HEK293 (cell line): ENCODE data around the gene UQCC2.
A peak's percentile ranks its signal among the peaks of the same experiment; 100 is the strongest.

Experiments
- CTCF ChIA-PET: fragments of 350-600 bp; formaldehyde crosslinking; extraction: SDS; loops from one replicate; lab custom pipeline; 2021; ENCODE audit warnings: antibody characterized with exemption; lab: Yijun Ruan, JAX
- POLR2A ChIA-PET: fragments of 300-600 bp; formaldehyde crosslinking; extraction: SDS; loops from one replicate; lab custom pipeline; 2020; ENCODE audit warnings: antibody characterized with exemption, inconsistent platforms; lab: Yijun Ruan, JAX
- H3K27ac ChIP-seq: fragments of 200-500 bp; sonication (Bioruptor generic); 2 replicates; pipeline ENCODE4 v1.5.1; 2014; ENCODE audit warnings: low read depth, low read length, control low read depth, inconsistent platforms; ENCODE audit errors: extremely low read depth
- H3K36me3 ChIP-seq, 2 experiments: fragments of 200-500 bp in 1 of 2; sonication (Bioruptor generic) in 1 of 2; 1 replicate in 1 of 2; 2 replicates in 1 of 2; pipeline ENCODE4 v1.5.1; 2014 to 2017; ENCODE audit warnings: inconsistent platforms in 2 of 2, low read length in 2 of 2; ENCODE audit not compliant: control insufficient read depth in 2 of 2, insufficient read depth in 1 of 2
- H3K4me1 ChIP-seq: fragments of 200-500 bp; sonication (Bioruptor generic); 2 replicates; pipeline ENCODE4 v1.5.1; 2014; ENCODE audit warnings: mild to moderate bottlenecking, low read length, inconsistent platforms; ENCODE audit not compliant: control insufficient read depth, insufficient read depth
- H3K4me3 ChIP-seq: 2 replicates; pipeline ENCODE4 v1.5.1; 2011; ENCODE audit warnings: low read depth, mild to moderate bottlenecking, control low read depth, low read length, moderate library complexity
- H3K9me3 ChIP-seq: fragments of 200-500 bp; sonication (Bioruptor generic); 2 replicates; pipeline ENCODE4 v1.5.1; 2014; ENCODE audit warnings: low read depth, low read length, inconsistent platforms; ENCODE audit not compliant: control insufficient read depth, insufficient read depth
- ATF2 ChIP-seq: fragments of 450-650 bp; formaldehyde crosslinking; IDR thresholded peaks from 2 replicates; pipeline ENCODE4 v1.5.1; 2016; ENCODE audit warnings: missing biosample characterization, missing genetic modification characterization, low read depth
- HOXC10 ChIP-seq: sonication (generic); formaldehyde crosslinking; IDR thresholded peaks from 2 replicates; pipeline ENCODE4 v1.8.1; 2023; ENCODE audit warnings: mild to moderate bottlenecking, missing genetic modification reagents
- HOXD13 ChIP-seq: sonication (generic); formaldehyde crosslinking; IDR thresholded peaks from 2 replicates; pipeline ENCODE4 v1.8.0; 2022; ENCODE audit warnings: missing genetic modification reagents, borderline replicate concordance
- KLF16 ChIP-seq: fragments of 450-650 bp; formaldehyde crosslinking; IDR thresholded peaks from 2 replicates; pipeline ENCODE4 v1.5.1; 2017; ENCODE audit warnings: missing biosample characterization, missing genetic modification characterization
- KLF7 ChIP-seq: fragments of 450-650 bp; formaldehyde crosslinking; IDR thresholded peaks from 2 replicates; pipeline ENCODE4 v1.5.1; 2016; ENCODE audit warnings: missing biosample characterization, missing genetic modification characterization, borderline replicate concordance
- KLF9 ChIP-seq: fragments of 450-650 bp; formaldehyde crosslinking; IDR thresholded peaks from 2 replicates; pipeline ENCODE4 v1.5.1; 2016; ENCODE audit warnings: missing biosample characterization, missing genetic modification characterization, low read depth
- PRDM6 ChIP-seq: fragments of 450-650 bp; formaldehyde crosslinking; IDR thresholded peaks from 2 replicates; pipeline ENCODE4 v1.5.1; 2017; ENCODE audit warnings: missing biosample characterization, missing genetic modification characterization
- TRIM28 ChIP-seq: IDR thresholded peaks from 2 replicates; pipeline ENCODE4 v1.6.1; 2011; ENCODE audit warnings: low read length, control low read depth, borderline replicate concordance
- ZBTB20 ChIP-seq: fragments of 450-650 bp; formaldehyde crosslinking; IDR thresholded peaks from 2 replicates; pipeline ENCODE4 v1.5.1; 2016; ENCODE audit warnings: missing biosample characterization, missing genetic modification characterization
- ZNF221 ChIP-seq: fragments of 450-650 bp; formaldehyde crosslinking; IDR thresholded peaks from 2 replicates; pipeline ENCODE4 v1.5.1; 2017; ENCODE audit warnings: missing biosample characterization, missing genetic modification characterization, borderline replicate concordance
- ZNF350 ChIP-seq: fragments of 450-650 bp; formaldehyde crosslinking; IDR thresholded peaks from 2 replicates; pipeline ENCODE4 v1.5.0; 2017; ENCODE audit warnings: missing biosample characterization, mild to moderate bottlenecking, missing genetic modification characterization
- ZNF354C ChIP-seq: fragments of 450-650 bp; formaldehyde crosslinking; IDR thresholded peaks from 2 replicates; pipeline ENCODE4 v1.5.1; 2016; ENCODE audit warnings: missing biosample characterization, missing genetic modification characterization, low read depth, borderline replicate concordance
- ZNF366 ChIP-seq: fragments of 450-650 bp; formaldehyde crosslinking; conservative IDR thresholded peaks from 2 replicates; pipeline ENCODE4 v1.5.1; 2016; ENCODE audit warnings: missing biosample characterization, missing genetic modification characterization
- ZNF501 ChIP-seq: fragments of 450-650 bp; formaldehyde crosslinking; IDR thresholded peaks from 2 replicates; pipeline ENCODE4 v1.5.1; 2016; ENCODE audit warnings: missing biosample characterization, missing genetic modification characterization
- ZNF600 ChIP-seq: fragments of 450-650 bp; formaldehyde crosslinking; IDR thresholded peaks from 2 replicates; pipeline ENCODE4 v1.5.1; 2016; ENCODE audit warnings: missing biosample characterization, missing genetic modification characterization
- ZNF639 ChIP-seq: fragments of 450-650 bp; formaldehyde crosslinking; IDR thresholded peaks from 2 replicates; pipeline ENCODE4 v1.5.1; 2016; ENCODE audit warnings: missing biosample characterization, missing genetic modification characterization
- ZSCAN18 ChIP-seq: fragments of 450-650 bp; formaldehyde crosslinking; IDR thresholded peaks from 2 replicates; pipeline ENCODE4 v1.5.1; 2016; ENCODE audit warnings: missing biosample characterization, missing genetic modification characterization
- ZXDB ChIP-seq: fragments of 450-650 bp; formaldehyde crosslinking; IDR thresholded peaks from 2 replicates; pipeline ENCODE4 v1.5.1; 2016; ENCODE audit warnings: missing biosample characterization, missing genetic modification characterization

Gene UQCC2

GRCh38 chr6:33720998-33721397 is 9.5 kb upstream of the UQCC2 start:
- Histone ChIP-seq H3K36me3 (no peaks in the 10 kb centered on the region), H3K9me3 (no peaks in the 10 kb centered on the region), H3K27ac (no peak overlapping the region), H3K4me3 (no peak overlapping the region), H3K4me1 (no peaks in the 10 kb centered on the region)
- TF ChIP-seq KLF7 (no peak), PRDM6 (no peak), ZBTB20 (tag by site-specific recombination) (no peak), ZNF501 (tag by site-specific recombination) (no peak), ZNF639 (tag by site-specific recombination) (no peak), KLF16 (tag by site-specific recombination) (no peak), KLF9 (tag by site-specific recombination) (no peak), ZNF366 (no peak), ZNF350 (no peak), ZSCAN18 (tag by site-specific recombination) (no peak), HOXD13 (CRISPR knock-in tag) (no peak), ZNF221 (tag by site-specific recombination) (no peak)
- CTCF ChIA-PET, result interaction anchor here (1.3 kb wide), 1 partner anchor 23 kb away, joined by 6 read pairs; no protein-coding TSS in a partner anchor
- POLR2A ChIA-PET, result interaction anchor here (1.2 kb wide), 1 partner anchor 10 kb away, joined by 5 read pairs; the partner anchor contains the start of gene UQCC2

- Histone ChIP-seq H3K9me3 (no peaks in the 10 kb centered on the region), H3K36me3 (no peaks in the 10 kb centered on the region), H3K27ac (no peak overlapping the region), H3K4me3 (no peak overlapping the region), H3K4me1 (no peaks in the 10 kb centered on the region)
- CTCF ChIA-PET, result interaction anchor here (0.6 to 1.0 kb wide), 2 partner anchors 19 to 163 kb away, joined by 3 read pairs; no protein-coding TSS in a partner anchor
- POLR2A ChIA-PET, result interaction anchor here (1.3 kb wide), 1 partner anchor 8 kb away, joined by 4 read pairs; the partner anchor contains the start of gene UQCC2
- TF ChIP-seq HOXC10 (CRISPR knock-in tag) (no peak), ZXDB (tag by site-specific recombination) (no peak), ZNF600 (tag by site-specific recombination) (no peak), TRIM28 (no peak), ZNF354C (no peak), ATF2 (tag by site-specific recombination) (peak; percentile 8; the same call in 1 of the 2 replicates)
These were observed 8.0 kb upstream of the UQCC2 start for GRCh38 chr6:33719326-33719987.
